ENCODE measurements around the gene DENND4A.

Gene DENND4A

GRCh38 chr15:65762399-65762798 is 29.7 kb downstream of the DENND4A start:
- Histone ChIP-seq H3K36me3 (ENCODE audit: insufficient read depth, low read length) (no peaks in the 10 kb centered on the region), H3K9me3 (ENCODE audit: low read depth, low read length) (no peaks in the 10 kb centered on the region), H3K9ac (ENCODE audit: insufficient read length) (no peak overlapping the region), H3K4me3 (no peak overlapping the region), H3K27ac (no peak overlapping the region)
- TF ChIP-seq FOXP2 (optimal IDR thresholded peaks at IDR 0.05; ENCODE audit: control extremely low read depth, extremely low read length, insufficient read depth), result no peak
- no peak for DNase-seq (ENCODE audit: low read depth, low spot score)

GRCh38 chr15:65761210-65761926 is 30.7 kb downstream of the DENND4A start:
- Histone ChIP-seq H3K4me3 (no peak overlapping the region), H3K9ac (ENCODE audit: insufficient read length) (no peak overlapping the region), H3K9me3 (ENCODE audit: low read depth, low read length) (no peaks in the 10 kb centered on the region), H3K27ac (no peak overlapping the region), H3K36me3 (ENCODE audit: insufficient read depth, low read length) (no peaks in the 10 kb centered on the region)
- no peak for TF ChIP-seq FOXP2 (optimal IDR thresholded peaks at IDR 0.05; ENCODE audit: control extremely low read depth, extremely low read length, insufficient read depth)
- TF ChIP-seq POLR2AphosphoS5 (IDR thresholded peaks at IDR 0.05; ENCODE audit: borderline replicate concordance, low read depth, low read length), result no peak
- no peak for TF ChIP-seq EZH2 (IDR thresholded peaks at IDR 0.05)
- DNase-seq (ENCODE audit: low read depth, low spot score), result no peak

- H3K36me3 ChIP-seq (ENCODE audit: insufficient read depth, low read length), result no peaks in the 10 kb centered on the region
- H3K4me3 ChIP-seq, result no peak overlapping the region
- no peaks in the 10 kb centered on the region for H3K9me3 ChIP-seq (ENCODE audit: low read depth, low read length)
- H3K27ac ChIP-seq, result no peak overlapping the region
- no peak overlapping the region for H3K9ac ChIP-seq (ENCODE audit: insufficient read length)
- DNase-seq (ENCODE audit: low read depth, low spot score), result no peak
- no peak for TF ChIP-seq EZH2 (IDR thresholded peaks at IDR 0.05)
- TF ChIP-seq FOXP2 (optimal IDR thresholded peaks at IDR 0.05; ENCODE audit: control extremely low read depth, extremely low read length, insufficient read depth), result no peak
- TF ChIP-seq POLR2AphosphoS5 (IDR thresholded peaks at IDR 0.05; ENCODE audit: borderline replicate concordance, low read depth, low read length), result no peak
Measured at GRCh38 chr15:65759441-65759840, 32.7 kb downstream of the DENND4A start.

GRCh38 chr15:65758242-65758641 is 33.9 kb downstream of the DENND4A start:
- Histone ChIP-seq H3K9me3 (ENCODE audit: low read depth, low read length) (no peaks in the 10 kb centered on the region), H3K27ac (no peak overlapping the region), H3K36me3 (ENCODE audit: insufficient read depth, low read length) (no peaks in the 10 kb centered on the region), H3K9ac (ENCODE audit: insufficient read length) (no peak overlapping the region), H3K4me3 (no peak overlapping the region)
- TF ChIP-seq EZH2 (IDR thresholded peaks at IDR 0.05) (no peak), FOXP2 (optimal IDR thresholded peaks at IDR 0.05; ENCODE audit: control extremely low read depth, extremely low read length, insufficient read depth) (no peak), POLR2AphosphoS5 (IDR thresholded peaks at IDR 0.05; ENCODE audit: borderline replicate concordance, low read depth, low read length) (no peak)
- no peak for DNase-seq (ENCODE audit: low read depth, low spot score)

GRCh38 chr15:65757256-65757655 is 34.8 kb downstream of the DENND4A start:
- no peak for TF ChIP-seq EZH2 (IDR thresholded peaks at IDR 0.05)
- no peak for TF ChIP-seq FOXP2 (optimal IDR thresholded peaks at IDR 0.05; ENCODE audit: control extremely low read depth, extremely low read length, insufficient read depth)
- TF ChIP-seq POLR2AphosphoS5 (IDR thresholded peaks at IDR 0.05; ENCODE audit: borderline replicate concordance, low read depth, low read length), result no peak
- no peak overlapping the region for H3K27ac ChIP-seq

GRCh38 chr15:65752151-65752700 is 39.9 kb downstream of the DENND4A start:
- TF ChIP-seq POLR2AphosphoS5 (IDR thresholded peaks at IDR 0.05; ENCODE audit: borderline replicate concordance, low read depth, low read length), result no peak
- no peak for TF ChIP-seq FOXP2 (optimal IDR thresholded peaks at IDR 0.05; ENCODE audit: control extremely low read depth, extremely low read length, insufficient read depth)
- TF ChIP-seq EZH2 (IDR thresholded peaks at IDR 0.05), result no peak
- no peak overlapping the region for H3K9ac ChIP-seq (ENCODE audit: insufficient read length)
- no peak for DNase-seq (ENCODE audit: low read depth, low spot score)
- no peak overlapping the region for H3K27ac ChIP-seq
- no peak overlapping the region for H3K4me3 ChIP-seq
- no peaks in the 10 kb centered on the region for H3K9me3 ChIP-seq (ENCODE audit: low read depth, low read length)
- H3K36me3 ChIP-seq (ENCODE audit: insufficient read depth, low read length), result no peaks in the 10 kb centered on the region

More at GRCh38 chr15:65757256-65757655, 34.8 kb downstream of the DENND4A start:
- H3K9ac ChIP-seq (ENCODE audit: insufficient read length), result no peak overlapping the region
- DNase-seq (ENCODE audit: low read depth, low spot score), result no peak
- H3K9me3 ChIP-seq (ENCODE audit: low read depth, low read length), result no peaks in the 10 kb centered on the region
- no peak overlapping the region for H3K4me3 ChIP-seq
- H3K36me3 ChIP-seq (ENCODE audit: insufficient read depth, low read length), result no peaks in the 10 kb centered on the region

- TF ChIP-seq FOXP2 (optimal IDR thresholded peaks at IDR 0.05; ENCODE audit: control extremely low read depth, extremely low read length, insufficient read depth) (no peak), POLR2AphosphoS5 (IDR thresholded peaks at IDR 0.05; ENCODE audit: borderline replicate concordance, low read depth, low read length) (no peak), EZH2 (IDR thresholded peaks at IDR 0.05) (no peak)
- no peak overlapping the region for H3K4me3 ChIP-seq
- no peak overlapping the region for H3K27ac ChIP-seq
- DNase-seq (ENCODE audit: low read depth, low spot score), result no peak
- H3K9ac ChIP-seq (ENCODE audit: insufficient read length), result no peak overlapping the region
- no peaks in the 10 kb centered on the region for H3K9me3 ChIP-seq (ENCODE audit: low read depth, low read length)
- no peaks in the 10 kb centered on the region for H3K36me3 ChIP-seq (ENCODE audit: insufficient read depth, low read length)
Measured at GRCh38 chr15:65751431-65751830, 40.7 kb downstream of the DENND4A start.

- Histone ChIP-seq H3K36me3 (ENCODE audit: insufficient read depth, low read length) (no peaks in the 10 kb centered on the region), H3K9me3 (ENCODE audit: low read depth, low read length) (no peaks in the 10 kb centered on the region), H3K27ac (no peak overlapping the region), H3K4me3 (no peak overlapping the region), H3K9ac (ENCODE audit: insufficient read length) (no peak overlapping the region)
- no peak for DNase-seq (ENCODE audit: low read depth, low spot score)
- TF ChIP-seq FOXP2 (optimal IDR thresholded peaks at IDR 0.05; ENCODE audit: control extremely low read depth, extremely low read length, insufficient read depth) (no peak), EZH2 (IDR thresholded peaks at IDR 0.05) (no peak), POLR2AphosphoS5 (IDR thresholded peaks at IDR 0.05; ENCODE audit: borderline replicate concordance, low read depth, low read length) (no peak)
Measured at GRCh38 chr15:65747265-65747664, 44.8 kb downstream of the DENND4A start.
